GM12873 (cell line): ENCODE measurements around the gene PHB1.

Experiments used
- TF ChIP-seq, protein P1 (sequence below): IDR thresholded peaks from 2 replicates; pipeline ENCODE4 v1.5.1; 2012; ENCODE audit warnings: low read depth, mild to moderate bottlenecking, moderate library complexity, low read length, control low read depth; ENCODE audit not compliant: insufficient read depth; ENCODE audit errors: missing control alignments

PHB1 gene

GRCh38 chr17:49455272-49455861 lies 40.7 kb upstream of the PHB1 start:
- TF ChIP-seq, protein P1, sequence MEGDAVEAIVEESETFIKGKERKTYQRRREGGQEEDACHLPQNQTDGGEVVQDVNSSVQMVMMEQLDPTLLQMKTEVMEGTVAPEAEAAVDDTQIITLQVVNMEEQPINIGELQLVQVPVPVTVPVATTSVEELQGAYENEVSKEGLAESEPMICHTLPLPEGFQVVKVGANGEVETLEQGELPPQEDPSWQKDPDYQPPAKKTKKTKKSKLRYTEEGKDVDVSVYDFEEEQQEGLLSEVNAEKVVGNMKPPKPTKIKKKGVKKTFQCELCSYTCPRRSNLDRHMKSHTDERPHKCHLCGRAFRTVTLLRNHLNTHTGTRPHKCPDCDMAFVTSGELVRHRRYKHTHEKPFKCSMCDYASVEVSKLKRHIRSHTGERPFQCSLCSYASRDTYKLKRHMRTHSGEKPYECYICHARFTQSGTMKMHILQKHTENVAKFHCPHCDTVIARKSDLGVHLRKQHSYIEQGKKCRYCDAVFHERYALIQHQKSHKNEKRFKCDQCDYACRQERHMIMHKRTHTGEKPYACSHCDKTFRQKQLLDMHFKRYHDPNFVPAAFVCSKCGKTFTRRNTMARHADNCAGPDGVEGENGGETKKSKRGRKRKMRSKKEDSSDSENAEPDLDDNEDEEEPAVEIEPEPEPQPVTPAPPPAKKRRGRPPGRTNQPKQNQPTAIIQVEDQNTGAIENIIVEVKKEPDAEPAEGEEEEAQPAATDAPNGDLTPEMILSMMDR = no peak

GRCh38 chr17:49454050-49454449 lies 39.4 kb upstream of the PHB1 start:
- TF ChIP-seq, protein P1 = no peak

DNA sequence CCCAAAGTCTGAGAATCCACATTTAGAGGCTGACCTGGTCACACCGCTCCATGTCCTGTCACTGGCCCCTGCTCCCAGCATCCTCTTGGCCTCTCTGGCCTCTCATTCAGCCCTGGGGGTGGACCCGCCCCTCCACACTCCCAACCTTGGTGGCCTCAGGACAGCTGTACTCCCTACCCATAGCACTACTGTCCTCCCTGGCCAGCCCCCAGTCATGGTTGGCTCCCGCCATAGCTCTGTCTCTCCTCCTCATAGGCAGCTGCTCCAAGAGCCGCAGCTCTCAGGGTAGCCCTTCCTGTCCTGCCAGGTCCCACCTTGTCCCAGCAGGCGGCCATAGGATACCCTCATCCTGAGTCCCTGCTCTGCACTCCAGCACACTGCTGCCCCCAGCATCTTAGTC lies 38.0 kb upstream of the PHB1 start:
- TF ChIP-seq, protein P1 = no peak

GRCh38 chr17:49452201-49452600 lies 37.5 kb upstream of the PHB1 start:
- TF ChIP-seq, protein P1 = no peak

GRCh38 chr17:49450735-49451134 lies 36.1 kb upstream of the PHB1 start:
- TF ChIP-seq, protein P1 = no peak

GRCh38 chr17:49450181-49450580 lies 35.5 kb upstream of the PHB1 start:
- TF ChIP-seq, protein P1 = no peak

DNA sequence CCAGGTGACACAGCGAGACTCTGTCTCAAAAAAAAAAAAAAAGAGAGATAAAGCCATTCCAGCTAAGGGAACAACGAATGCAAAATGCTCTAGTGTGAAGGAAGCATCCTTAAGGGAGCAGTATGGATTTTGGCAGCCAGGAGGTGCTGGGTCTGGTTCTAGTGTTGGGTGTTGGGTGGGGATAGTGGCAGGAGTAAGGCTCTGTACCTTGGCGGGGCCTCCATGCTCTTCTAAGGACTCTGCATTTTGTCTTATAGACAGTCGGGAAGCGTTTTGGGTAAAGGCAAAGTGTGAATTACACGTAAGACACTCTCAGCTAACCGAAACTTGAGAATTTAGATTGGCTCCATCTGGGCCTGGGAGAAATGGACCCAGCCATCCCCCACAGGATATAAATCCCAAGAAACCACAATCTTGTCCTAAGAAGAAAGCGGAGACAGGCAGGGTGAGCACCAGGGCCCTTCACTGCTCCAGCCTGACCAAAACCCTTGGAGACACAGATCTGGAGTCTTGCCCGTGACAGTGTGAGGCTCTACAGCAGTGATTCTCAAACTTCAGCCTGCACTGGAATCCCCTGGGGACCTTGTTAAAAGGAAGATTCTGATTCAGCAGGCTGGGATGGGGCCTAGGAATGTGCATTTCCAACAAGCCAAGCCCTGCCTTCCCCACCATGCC lies 33.1 kb upstream of the PHB1 start:
- TF ChIP-seq, protein P1 = no peak
